Panc1 (cell line): ENCODE data around the gene TUBB1. TPM values are rescaled to one million over a fixed set of nuclear protein-coding genes. Genes with fewer than 3 reads are reported as not detected.

Source experiments
- ATAC-seq: fragments of 200-7000 bp; cut with Tn5 transposase; 2 replicates; pipeline ENCODE4 v1.9.1; 2020; ENCODE audit warnings: mild to moderate bottlenecking, moderate library complexity
- BruUV-seq: library from RNA; stranded (reverse); fragments of 400-500 nt; replicated peaks from 2 replicates; lab custom pipeline; 2021; lab: Mats Ljungman, UMichigan
- CTCF ChIA-PET: fragments of 300-600 bp; sonication (Branson Sonifier 250); formaldehyde crosslinking; loops from one replicate; lab custom pipeline; 2022; ENCODE audit warnings: antibody characterized with exemption; lab: Charles Lee
- POLR2A ChIA-PET: fragments of 300-600 bp; sonication (Branson Sonifier 250); formaldehyde crosslinking; loops from one replicate; lab custom pipeline; 2022; ENCODE audit warnings: antibody characterized with exemption; lab: Charles Lee
- DNase-seq: peaks from one replicate; pipeline ENCODE4 v3.0.0-alpha.2; 2010; ENCODE audit warnings: low read depth, low spot score
- H3K27ac ChIP-seq: 2 replicates; pipeline ENCODE4 v1.5.1; 2011; ENCODE audit warnings: mild to moderate bottlenecking, low read length, inconsistent platforms
- H3K27me3 ChIP-seq: fragments of 200-500 bp; sonication (Bioruptor generic); 2 replicates; pipeline ENCODE4 v1.6.0; 2014; ENCODE audit warnings: low read length, inconsistent platforms; ENCODE audit not compliant: control insufficient read depth, insufficient read depth
- H3K36me3 ChIP-seq: fragments of 200-500 bp; sonication (Bioruptor generic); 2 replicates; pipeline ENCODE4 v1.5.1; 2014; ENCODE audit warnings: inconsistent platforms, mild to moderate bottlenecking, low read length, moderate library complexity; ENCODE audit not compliant: control insufficient read depth, insufficient read depth
- H3K4me1 ChIP-seq: 2 replicates; pipeline ENCODE4 v1.5.1; 2011; ENCODE audit warnings: inconsistent platforms, mild to moderate bottlenecking, low read length, moderate library complexity; ENCODE audit not compliant: control insufficient read depth, insufficient read depth
- H3K4me3 ChIP-seq, 2 experiments: 2 replicates each; pipeline ENCODE4 v1.5.1; 2011 to 2012; ENCODE audit warnings: low read depth in 2 of 2, low read length in 2 of 2, mild to moderate bottlenecking in 2 of 2, inconsistent platforms in 1 of 2, moderate library complexity in 1 of 2
- H3K9me3 ChIP-seq: fragments of 200-500 bp; sonication (Bioruptor generic); 2 replicates; pipeline ENCODE4 v1.5.1; 2014; ENCODE audit warnings: low read depth, mild to moderate bottlenecking, inconsistent platforms, low read length, moderate library complexity; ENCODE audit not compliant: control insufficient read depth, insufficient read depth
- CTCF ChIP-seq: fragments of 450-650 bp; IDR thresholded peaks from 2 replicates; pipeline ENCODE4 v1.5.1; 2017; ENCODE audit warnings: mild to moderate bottlenecking
- POLR2AphosphoS5 ChIP-seq: IDR thresholded peaks from 2 replicates; pipeline ENCODE4 v1.6.1; 2012; ENCODE audit warnings: mild to moderate bottlenecking, low read depth, low read length, moderate library complexity
- REST ChIP-seq, 2 experiments: IDR thresholded peaks; 2 replicates each; pipeline ENCODE4 v1.6.1; 2011 to 2012; ENCODE audit warnings: low read depth in 2 of 2, control low read depth in 1 of 2, low read length in 1 of 2, mild to moderate bottlenecking in 1 of 2, moderate library complexity in 1 of 2; ENCODE audit not compliant: insufficient read depth in 1 of 2
- SIN3A ChIP-seq: IDR thresholded peaks from 2 replicates; pipeline ENCODE4 v1.6.1; 2012; ENCODE audit warnings: low read depth, mild to moderate bottlenecking, low read length, moderate library complexity, borderline replicate concordance; ENCODE audit not compliant: insufficient read depth
- TCF7L2 ChIP-seq: IDR thresholded peaks from 2 replicates; pipeline ENCODE4 v1.6.1; 2011; ENCODE audit warnings: mild to moderate bottlenecking, low read depth, low read length, inconsistent platforms
- in situ Hi-C: cut with HindIII; loops from 2 replicates; pipeline ENCODE4 v1.10.0; 2016; ENCODE audit warnings: low sequenced_read_pairs, low pct_unique_long_range_greater_than_20kb
- intact Hi-C: fragments of 100-400 bp; cut with micrococcal nuclease; formaldehyde crosslinking; loops from one replicate; pipeline ENCODE4 v1.10.0; 2022; ENCODE audit not compliant: unreplicated experiment
- total RNA-seq: library from RNA; stranded (reverse); gene quantifications from one replicate; pipeline ENCODE4 v1.2.1, GENCODE V29; 2021; ENCODE audit not compliant: unreplicated experiment

Gene TUBB1
- total RNA-seq, 1 experiment from 2014 or later = not detected

GRCh38 chr20:59020938-59021551 is 1.8 kb downstream of the TUBB1 start:
- ChIA-PET CTCF (interaction anchor here (0.7 kb wide), 1 partner anchor 104 kb away, joined by 3 read pairs; no protein-coding TSS in a partner anchor), POLR2A (no interaction called here)
- Histone ChIP-seq H3K27me3 (no peaks in the 10 kb centered on the region), H3K9me3 (no peaks in the 10 kb centered on the region), H3K27ac (no peak overlapping the region), H3K4me3 (no peak overlapping the region), H3K36me3 (peaks cover 11% of the 10 kb centered on the region), H3K4me1 (no peaks in the 10 kb centered on the region)
- no TSS peak for BruUV-seq
- ATAC-seq (peak; percentile 24; the same call in 1 of the 2 replicates), DNase-seq (no peak)
- intact Hi-C loops (no loop called here), in situ Hi-C loops (no loop called here)
- TF ChIP-seq CTCF (no peak), REST (IDR thresholded peaks at IDR 0.05; ENCODE audit: insufficient read depth in 1 of 2, low read depth in 2 of 2, low read length in 1 of 2) (no peak), SIN3A (no peak), TCF7L2 (no peak), POLR2AphosphoS5 (no peak)

- Histone ChIP-seq H3K36me3 (peaks cover 26% of the 10 kb centered on the region), H3K27ac (no peak overlapping the region), H3K4me3 (no peak overlapping the region), H3K9me3 (no peaks in the 10 kb centered on the region), H3K4me1 (no peaks in the 10 kb centered on the region), H3K27me3 (no peaks in the 10 kb centered on the region)
- in situ Hi-C loops (no loop called here), intact Hi-C loops (no loop called here)
- ATAC-seq = no peak
- TF ChIP-seq TCF7L2 (no peak), REST (IDR thresholded peaks at IDR 0.05; ENCODE audit: insufficient read depth in 1 of 2, low read depth in 2 of 2, low read length in 1 of 2) (no peak), CTCF (no peak), SIN3A (no peak), POLR2AphosphoS5 (no peak)
- no peak for DNase-seq
- ChIA-PET CTCF (no interaction called here), POLR2A (no interaction called here)
- no TSS peak for BruUV-seq
These were observed 3.5 kb downstream of the TUBB1 start for GRCh38 chr20:59022754-59023153.
